ENCODE data around the gene MEIOB. TPM values are rescaled to one million over a fixed set of nuclear protein-coding genes. Genes with fewer than 3 reads are reported as not detected.
A peak's percentile ranks its signal among the peaks of the same experiment; 100 is the strongest.

Gene MEIOB
- total and polyA plus RNA-seq, 2 experiments from 2014 or later: 0.28 TPM; not detected in 1

- H3K4me3 ChIP-seq: no peak overlapping the region
- no peaks in the 10 kb centered on the region for H3K36me3 ChIP-seq (replicated peaks; ENCODE audit: insufficient read depth, low read depth)
- no peak for DNase-seq (ENCODE audit: low spot score)
- H4K20me1 ChIP-seq (ENCODE audit: insufficient read depth, poor library complexity, severe bottlenecking): no peaks in the 10 kb centered on the region
- H3K9me2 ChIP-seq (replicated peaks; ENCODE audit: insufficient read depth): no peaks in the 10 kb centered on the region
- H3K4me1 ChIP-seq (ENCODE audit: insufficient read depth): peaks cover 13% of the 10 kb centered on the region
- peaks cover 49% of the 10 kb centered on the region for H3K27me3 ChIP-seq
- 66% methylated on average over 8 of the region's 8 CpGs for WGBS (ENCODE audit: low lambda C conversion rate, missing lambda C conversion rate)
- no peaks in the 10 kb centered on the region for H3K79me2 ChIP-seq
- H3K4me2 ChIP-seq: no peak overlapping the region
- no peak overlapping the region for H2AFZ ChIP-seq
- no peaks in the 10 kb centered on the region for H3K9me3 ChIP-seq (ENCODE audit: low read depth)
- TF ChIP-seq EZH2 (IDR thresholded peaks at IDR 0.05; ENCODE audit: borderline replicate concordance) (no peak), EZH2phosphoT487 (IDR thresholded peaks at IDR 0.05; ENCODE audit: low read depth, severe bottlenecking, unreplicated experiment) (no peak), CTCF (IDR thresholded peaks at IDR 0.05; ENCODE audit: poor library complexity) (no peak)
- no peak overlapping the region for H3K27ac ChIP-seq
Measured at GRCh38 chr16:1914988-1915387, 43.0 kb upstream of the MEIOB start.

DNA sequence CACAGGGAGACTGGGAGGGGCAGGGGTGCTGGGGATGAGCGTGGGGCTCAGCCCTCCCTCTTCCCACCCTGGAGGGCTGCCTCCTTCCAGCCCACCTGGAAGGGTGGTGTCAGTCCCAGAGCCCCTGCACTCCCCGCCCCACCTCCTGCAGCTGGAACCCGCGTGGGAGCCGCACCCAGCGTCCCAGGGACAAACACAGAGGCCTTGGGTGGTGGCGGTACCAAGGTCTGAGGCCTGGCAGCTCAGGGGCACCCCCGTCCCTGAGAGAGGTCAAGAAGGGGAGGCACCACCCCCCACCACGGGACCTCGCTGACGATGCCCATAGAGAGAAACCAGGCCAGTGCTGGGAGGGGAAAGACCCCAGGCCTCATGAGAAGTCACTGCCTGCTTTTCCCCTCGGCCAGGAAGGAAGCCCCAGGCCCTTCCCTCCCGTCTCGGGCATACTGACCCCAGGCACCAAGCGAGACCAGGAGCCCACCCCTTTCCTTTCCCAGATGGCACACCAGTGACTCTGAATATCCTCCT, 42.2 kb upstream of the MEIOB start:
- no peak overlapping the region for H2AFZ ChIP-seq
- H3K4me1 ChIP-seq (ENCODE audit: insufficient read depth): peaks cover 14% of the 10 kb centered on the region
- H3K27ac ChIP-seq: no peak overlapping the region
- H3K27me3 ChIP-seq: peaks cover 41% of the 10 kb centered on the region
- H3K79me2 ChIP-seq: no peaks in the 10 kb centered on the region
- no peak overlapping the region for H3K4me2 ChIP-seq
- H3K9me3 ChIP-seq (ENCODE audit: low read depth): no peaks in the 10 kb centered on the region
- H4K20me1 ChIP-seq (ENCODE audit: insufficient read depth, poor library complexity, severe bottlenecking): no peaks in the 10 kb centered on the region
- H3K36me3 ChIP-seq (replicated peaks; ENCODE audit: insufficient read depth, low read depth): no peaks in the 10 kb centered on the region
- no peak for DNase-seq (ENCODE audit: low spot score)
- H3K9me2 ChIP-seq (replicated peaks; ENCODE audit: insufficient read depth): no peaks in the 10 kb centered on the region
- WGBS (ENCODE audit: low lambda C conversion rate, missing lambda C conversion rate): 79% methylated on average over 14 of the region's 15 CpGs
- TF ChIP-seq EZH2 (IDR thresholded peaks at IDR 0.05; ENCODE audit: borderline replicate concordance): no peak
- TF ChIP-seq EZH2phosphoT487 (IDR thresholded peaks at IDR 0.05; ENCODE audit: low read depth, severe bottlenecking, unreplicated experiment): no peak
- no peak overlapping the region for H3K4me3 ChIP-seq

DNA sequence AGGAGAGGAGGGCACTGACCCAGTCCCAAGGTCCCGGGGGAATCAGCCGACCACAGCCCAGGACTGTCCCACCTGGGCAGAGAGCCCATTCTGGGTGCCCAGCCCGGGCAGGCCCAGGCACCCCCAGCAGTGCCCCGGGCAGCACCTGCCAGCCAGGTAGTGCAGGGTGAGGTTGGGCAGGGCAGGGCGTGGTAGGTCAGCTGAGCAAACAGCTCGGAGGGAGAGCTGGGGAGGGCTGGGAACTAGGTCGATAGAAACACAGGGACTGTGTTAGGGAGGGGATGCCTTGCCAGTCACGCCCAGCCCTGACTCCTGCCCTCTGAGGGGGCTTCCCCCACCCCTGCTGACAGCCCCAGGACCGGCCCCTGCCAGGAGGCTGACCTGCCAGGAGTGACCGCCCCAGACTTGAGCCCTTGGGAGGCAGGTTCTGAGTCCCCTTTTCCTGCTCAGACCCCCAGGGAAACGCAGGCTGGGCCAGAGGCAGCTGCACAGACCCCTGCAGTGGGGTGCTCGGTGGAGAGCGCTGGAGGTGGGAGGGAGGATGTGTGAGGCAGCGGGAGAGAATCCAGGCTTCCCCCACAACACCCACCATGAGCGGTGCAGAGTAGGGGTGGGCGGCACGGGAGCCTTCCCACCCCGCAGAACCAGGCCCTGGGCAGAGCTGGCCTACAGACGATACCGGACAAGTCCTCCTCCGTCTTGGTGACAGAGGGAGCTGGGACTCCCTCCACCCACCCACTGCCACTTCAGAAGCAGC, 41.5 kb upstream of the MEIOB start:
- TF ChIP-seq EZH2phosphoT487 (IDR thresholded peaks at IDR 0.05; ENCODE audit: low read depth, severe bottlenecking, unreplicated experiment) (no peak), EZH2 (IDR thresholded peaks at IDR 0.05; ENCODE audit: borderline replicate concordance) (no peak), CTCF (IDR thresholded peaks at IDR 0.05; ENCODE audit: poor library complexity) (no peak)
- no peaks in the 10 kb centered on the region for H3K9me3 ChIP-seq (ENCODE audit: low read depth)
- peak; percentile 61 for DNase-seq (ENCODE audit: low spot score)
- peaks cover 35% of the 10 kb centered on the region for H3K27me3 ChIP-seq
- H3K27ac ChIP-seq: no peak overlapping the region
- 63% methylated on average over 20 of the region's 21 CpGs for WGBS (ENCODE audit: low lambda C conversion rate, missing lambda C conversion rate)
- no peak overlapping the region for H3K4me2 ChIP-seq
- H3K79me2 ChIP-seq: no peaks in the 10 kb centered on the region
- H2AFZ ChIP-seq: no peak overlapping the region
- no peak overlapping the region for H3K4me3 ChIP-seq
- H4K20me1 ChIP-seq (ENCODE audit: insufficient read depth, poor library complexity, severe bottlenecking): no peaks in the 10 kb centered on the region
- H3K36me3 ChIP-seq (replicated peaks; ENCODE audit: insufficient read depth, low read depth): no peaks in the 10 kb centered on the region
- peaks cover 13% of the 10 kb centered on the region for H3K4me1 ChIP-seq (ENCODE audit: insufficient read depth)
- H3K9me2 ChIP-seq (replicated peaks; ENCODE audit: insufficient read depth): no peaks in the 10 kb centered on the region

- Histone ChIP-seq H3K4me2 (no peak overlapping the region), H3K4me1 (ENCODE audit: insufficient read depth) (peaks cover 11% of the 10 kb centered on the region), H3K27ac (no peak overlapping the region), H3K79me2 (no peaks in the 10 kb centered on the region), H3K36me3 (replicated peaks; ENCODE audit: insufficient read depth, low read depth) (no peaks in the 10 kb centered on the region), H2AFZ (no peak overlapping the region), H4K20me1 (ENCODE audit: insufficient read depth, poor library complexity, severe bottlenecking) (no peaks in the 10 kb centered on the region), H3K9me2 (replicated peaks; ENCODE audit: insufficient read depth) (no peaks in the 10 kb centered on the region), H3K9me3 (ENCODE audit: low read depth) (no peaks in the 10 kb centered on the region), H3K27me3 (peaks cover 27% of the 10 kb centered on the region), H3K4me3 (no peak overlapping the region)
- no peak for TF ChIP-seq EZH2 (IDR thresholded peaks at IDR 0.05; ENCODE audit: borderline replicate concordance)
- TF ChIP-seq CTCF (IDR thresholded peaks at IDR 0.05; ENCODE audit: poor library complexity): no peak
- TF ChIP-seq EZH2phosphoT487 (IDR thresholded peaks at IDR 0.05; ENCODE audit: low read depth, severe bottlenecking, unreplicated experiment): no peak
- DNase-seq (ENCODE audit: low spot score): no peak
- 93% methylated on average over 10 of the region's 17 CpGs for WGBS (ENCODE audit: low lambda C conversion rate, missing lambda C conversion rate)
Measured at GRCh38 chr16:1912215-1912543, 40.2 kb upstream of the MEIOB start.

Measured in hepatocyte (in vitro differentiated cells).